Measurements from ENCODE around the gene WWOX. TPM values are rescaled to one million over a fixed set of nuclear protein-coding genes. Genes with fewer than 3 reads are reported as not detected.

Gene WWOX
- total and polyA plus RNA-seq, 2 donors (not counting 3 experiments of a cell fraction or from before 2014, with no cell fraction given) = 6.2 to 12.5 TPM

DNA sequence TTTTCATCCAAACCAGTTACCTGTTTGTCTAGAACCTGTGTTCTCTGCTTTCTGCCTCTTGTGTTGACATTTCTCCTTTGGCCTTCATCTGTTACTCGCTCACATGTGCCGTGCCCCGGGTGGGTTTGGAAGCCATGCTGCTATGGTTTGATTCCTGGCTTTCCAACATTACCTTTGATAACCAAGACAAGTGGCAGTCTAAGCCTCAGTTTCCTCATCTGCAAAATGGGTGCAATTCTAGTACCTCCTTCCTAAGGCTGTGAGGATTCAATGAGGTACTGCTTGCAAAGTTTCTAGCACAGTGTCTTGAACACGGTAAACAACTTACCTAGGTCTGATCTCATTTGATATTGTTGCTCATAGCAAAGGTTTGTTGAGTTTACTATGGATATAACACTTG lies 665.0 kb downstream of the WWOX start:
- Histone ChIP-seq H3K9ac (replicated peaks; ENCODE audit: extremely low read depth, insufficient read depth, low read length) (no peak overlapping the region), H3K27ac (ENCODE audit: insufficient read depth, low read depth, low read length) (no peak overlapping the region), H3K79me2 (ENCODE audit: control insufficient read depth, insufficient read depth, low read length) (no peaks in the 10 kb centered on the region), H2AFZ (ENCODE audit: low read depth, low read length) (no peak overlapping the region), H3K27me3 (ENCODE audit: control insufficient read depth in 2 of 2, insufficient read depth in 2 of 2, low read length in 2 of 2) (no peaks in the 10 kb centered on the region), H3K4me2 (ENCODE audit: insufficient read depth, low read length) (no peak overlapping the region), H3K36me3 (ENCODE audit: control insufficient read depth in 2 of 2, extremely low read depth in 1 of 2, insufficient read depth in 2 of 2, low read length in 2 of 2) (no peaks in the 10 kb centered on the region), H3K9me3 (replicated peaks; ENCODE audit: control insufficient read depth, insufficient read depth, low read length) (peaks cover 2% of the 10 kb centered on the region), H3K4me3 (replicated peaks in 1 of 3; ENCODE audit: insufficient read depth in 1 of 3, low read depth in 1 of 3, low read length in 3 of 3) (no peak overlapping the region), H4K20me1 (replicated peaks; ENCODE audit: control insufficient read depth, extremely low read depth, insufficient read depth, low read length) (no peaks in the 10 kb centered on the region), H3K9me1 (replicated peaks; ENCODE audit: control insufficient read depth, extremely low read depth, insufficient read depth, low read length) (no peaks in the 10 kb centered on the region), H3K4me1 (ENCODE audit: control insufficient read depth, extremely low read depth, insufficient read depth, low read length) (no peaks in the 10 kb centered on the region)
- FAIRE-seq = no peak
- no TSS peak for BruUV-seq (replicated peaks)
- no peak for TF ChIP-seq EZH2 (IDR thresholded peaks at IDR 0.05; ENCODE audit: borderline replicate concordance, low read depth, low read length, severe bottlenecking)
- no peak for TF ChIP-seq JUN (IDR thresholded peaks at IDR 0.05; ENCODE audit: borderline replicate concordance, insufficient read depth, insufficient read length, low read depth)
- TF ChIP-seq CTCF (IDR thresholded peaks at IDR 0.05; ENCODE audit: extremely low read depth in 1 of 2, insufficient read depth in 1 of 2, low read depth in 1 of 2, low read length in 2 of 2) = no peak
- TF ChIP-seq POLR2AphosphoS5 (IDR thresholded peaks at IDR 0.05; ENCODE audit: insufficient read depth, low read depth, low read length) = no peak
- no peak for TF ChIP-seq GATA2 (IDR thresholded peaks at IDR 0.05; ENCODE audit: insufficient read depth, insufficient read length, low read depth, low read length)
- TF ChIP-seq POLR2A (IDR thresholded peaks at IDR 0.05; ENCODE audit: low read depth, low read length) = no peak
- no peak for TF ChIP-seq MYC (IDR thresholded peaks at IDR 0.05; ENCODE audit: low read depth, low read length)
- TF ChIP-seq FOS (IDR thresholded peaks at IDR 0.05; ENCODE audit: borderline replicate concordance, insufficient read depth, low read length) = no peak
- TF ChIP-seq, protein P1, sequence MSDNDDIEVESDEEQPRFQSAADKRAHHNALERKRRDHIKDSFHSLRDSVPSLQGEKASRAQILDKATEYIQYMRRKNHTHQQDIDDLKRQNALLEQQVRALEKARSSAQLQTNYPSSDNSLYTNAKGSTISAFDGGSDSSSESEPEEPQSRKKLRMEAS (IDR thresholded peaks at IDR 0.05; ENCODE audit: insufficient read depth, insufficient read length) = no peak
- CTCF ChIA-PET = no interaction called here
- POLR2A ChIA-PET = no interaction called here
- intact Hi-C loops (cut with micrococcal nuclease) = no loop called here
- DNase-seq (ENCODE audit: low read depth, low spot score) = no peak
- dilution Hi-C loops (cut with MboI; ENCODE audit: extremely low pct_ligation_motif_present, low sequenced_read_pairs) = no loop called here
